GM12892 (cell line): ENCODE measurements around the gene TBC1D25.

Experiments used
- POLR2A ChIP-seq: IDR thresholded peaks from 2 replicates; pipeline ENCODE4 v1.6.1; 2011; ENCODE audit warnings: low read depth, low read length, control low read depth
- POLR2AphosphoS5 ChIP-seq: IDR thresholded peaks from 2 replicates; pipeline ENCODE4 v1.6.1; 2011; ENCODE audit warnings: low read depth, low read length, control low read depth
- TAF1 ChIP-seq: IDR thresholded peaks from 2 replicates; pipeline ENCODE4 v1.6.1; 2011; ENCODE audit warnings: low read depth, mild to moderate bottlenecking, control low read depth, low read length, borderline replicate concordance

DNA sequence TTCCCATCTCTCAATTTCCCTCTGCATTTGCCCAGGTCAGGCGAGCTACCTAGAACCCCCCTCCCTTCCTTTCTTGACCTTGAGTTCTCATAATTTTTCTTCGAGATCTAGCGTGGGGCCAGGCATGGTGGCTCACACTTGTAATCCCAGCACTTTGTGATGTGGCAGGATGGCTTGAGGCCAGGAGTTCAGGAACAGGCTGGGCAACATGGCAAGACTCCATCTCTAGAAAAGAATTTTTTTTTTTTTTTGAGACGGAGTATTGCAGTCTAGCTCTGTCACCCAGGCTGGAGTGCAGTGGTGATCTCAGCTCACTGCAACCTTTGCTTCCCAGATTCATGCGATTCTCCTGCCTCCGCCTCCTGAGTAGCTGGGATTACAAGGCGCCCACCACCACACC, 35.3 kb upstream of the TBC1D25 start:
- TF ChIP-seq POLR2AphosphoS5 (no peak), POLR2A (no peak), TAF1 (no peak)
